DMS114 treated with DMSO at 0.1 percent for 48 hours (cell line): ENCODE measurements around the gene GPX2.

ENCODE experiments used
- DNase-seq: peaks from one replicate; lab custom pipeline; 2025; ENCODE audit not compliant: unreplicated experiment; lab: John Stamatoyannopoulos, UW

Gene GPX2

GRCh38 chr14:64960762-64961276 lies 18.3 kb upstream of the GPX2 start:
- DNase-seq, result no peak

GRCh38 chr14:64958743-64959142 lies 16.2 kb upstream of the GPX2 start:
- DNase-seq, result no peak

GRCh38 chr14:64958201-64958600 lies 15.7 kb upstream of the GPX2 start:
- DNase-seq, result no peak

- no peak for DNase-seq
Measured at GRCh38 chr14:64956697-64957406, 14.3 kb upstream of the GPX2 start.

GRCh38 chr14:64955297-64955696 lies 12.8 kb upstream of the GPX2 start:
- no peak for DNase-seq

- no peak for DNase-seq
Measured at GRCh38 chr14:64954491-64955240, 12.1 kb upstream of the GPX2 start.

- DNase-seq, result no peak
Measured at GRCh38 chr14:64953661-64954060, 11.1 kb upstream of the GPX2 start.

GRCh38 chr14:64953310-64953654 lies 10.7 kb upstream of the GPX2 start:
- DNase-seq, result no peak

GRCh38 chr14:64952598-64953309 lies 10.2 kb upstream of the GPX2 start:
- DNase-seq, result no peak

- no peak for DNase-seq
Measured at GRCh38 chr14:64951724-64952123, 9.2 kb upstream of the GPX2 start.

- DNase-seq, result no peak
Measured at GRCh38 chr14:64951291-64951690, 8.7 kb upstream of the GPX2 start.

- DNase-seq, result no peak
Measured at GRCh38 chr14:64950889-64951288, 8.3 kb upstream of the GPX2 start.

GRCh38 chr14:64948612-64949210 lies 6.2 kb upstream of the GPX2 start:
- no peak for DNase-seq

GRCh38 chr14:64947710-64948611 lies 5.4 kb upstream of the GPX2 start:
- no peak for DNase-seq

GRCh38 chr14:64946310-64947045 lies 3.9 kb upstream of the GPX2 start:
- DNase-seq, result no peak

- DNase-seq, result no peak
Measured at GRCh38 chr14:64945431-64946178, 3.1 kb upstream of the GPX2 start.

- DNase-seq, result no peak
Measured at GRCh38 chr14:64944861-64945260, 2.3 kb upstream of the GPX2 start.

GRCh38 chr14:64944041-64944440 lies 1.5 kb upstream of the GPX2 start:
- no peak for DNase-seq

GRCh38 chr14:64943556-64943955 lies 1.0 kb upstream of the GPX2 start:
- DNase-seq, result no peak
